ENCODE data around the gene EMC7. TPM values are rescaled to one million over a fixed set of nuclear protein-coding genes. Genes with fewer than 3 reads are reported as not detected.

The EMC7 gene
- total and polyA plus RNA-seq, 2 donors (not counting 1 experiment from before 2014, with no cell fraction given) = 18.4 to 29.9 TPM

DNA sequence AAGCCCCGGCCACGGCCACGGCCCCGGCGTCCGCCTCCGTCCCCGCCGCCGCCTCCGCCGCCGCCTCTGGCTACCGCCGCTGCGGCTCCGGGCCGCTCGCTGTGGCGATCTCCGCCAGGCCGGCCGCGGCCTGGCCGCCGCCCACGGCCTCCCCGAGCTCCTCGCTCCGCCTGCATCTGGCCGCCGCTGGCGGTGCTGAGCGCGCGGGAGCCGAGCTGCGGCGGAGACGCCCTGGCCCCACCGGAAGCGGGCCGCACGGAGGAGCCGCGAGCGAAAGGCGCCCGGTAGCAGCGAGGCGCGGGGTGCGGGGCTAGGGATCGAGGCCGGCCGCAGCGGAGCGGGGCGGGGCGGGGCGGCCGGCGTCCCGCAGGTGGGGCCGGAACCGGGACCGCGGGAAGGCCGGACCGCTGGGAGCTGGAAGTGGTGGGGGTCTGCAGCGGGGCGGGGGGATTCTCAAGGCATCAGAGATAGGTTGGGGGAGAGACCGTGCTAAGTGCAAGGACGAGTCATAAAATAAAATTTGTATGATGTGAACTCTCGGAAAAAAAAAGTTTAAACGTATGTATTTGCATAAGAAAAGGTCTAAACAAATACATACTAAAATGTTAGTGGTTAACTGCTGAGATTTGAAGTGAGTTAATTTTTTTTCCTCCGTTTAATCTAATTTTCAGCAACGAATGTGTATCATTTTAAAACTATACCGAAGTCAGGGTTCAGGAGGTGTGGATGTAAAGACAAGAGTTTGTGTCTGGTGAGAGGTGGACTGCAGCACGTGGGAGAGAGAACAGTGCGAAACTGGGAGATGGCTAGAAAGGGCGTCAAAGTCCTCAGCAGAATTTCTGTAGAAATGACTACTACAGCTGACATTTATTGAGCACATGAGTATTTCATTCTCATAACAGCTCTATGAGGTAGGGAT is 62.5 kb downstream of the EMC7 start, which contains the start of gene AVEN:
AVEN (minus strand) TSS at position 334 of the 919 bp plus-strand sequence; CDS start at position 176, 158 bp downstream.
- peak; percentile 50 for DNase-seq
- H3K4me2 ChIP-seq (replicated peaks; ENCODE audit: low read depth, low read length, poor library complexity, severe bottlenecking) = peak within 1 kb of the TSS; percentile 89
- TF ChIP-seq EZH2 (IDR thresholded peaks at IDR 0.05; ENCODE audit: borderline replicate concordance, insufficient read depth, low read depth, low read length, poor library complexity, severe bottlenecking) = no peak
- TF ChIP-seq, protein P1, sequence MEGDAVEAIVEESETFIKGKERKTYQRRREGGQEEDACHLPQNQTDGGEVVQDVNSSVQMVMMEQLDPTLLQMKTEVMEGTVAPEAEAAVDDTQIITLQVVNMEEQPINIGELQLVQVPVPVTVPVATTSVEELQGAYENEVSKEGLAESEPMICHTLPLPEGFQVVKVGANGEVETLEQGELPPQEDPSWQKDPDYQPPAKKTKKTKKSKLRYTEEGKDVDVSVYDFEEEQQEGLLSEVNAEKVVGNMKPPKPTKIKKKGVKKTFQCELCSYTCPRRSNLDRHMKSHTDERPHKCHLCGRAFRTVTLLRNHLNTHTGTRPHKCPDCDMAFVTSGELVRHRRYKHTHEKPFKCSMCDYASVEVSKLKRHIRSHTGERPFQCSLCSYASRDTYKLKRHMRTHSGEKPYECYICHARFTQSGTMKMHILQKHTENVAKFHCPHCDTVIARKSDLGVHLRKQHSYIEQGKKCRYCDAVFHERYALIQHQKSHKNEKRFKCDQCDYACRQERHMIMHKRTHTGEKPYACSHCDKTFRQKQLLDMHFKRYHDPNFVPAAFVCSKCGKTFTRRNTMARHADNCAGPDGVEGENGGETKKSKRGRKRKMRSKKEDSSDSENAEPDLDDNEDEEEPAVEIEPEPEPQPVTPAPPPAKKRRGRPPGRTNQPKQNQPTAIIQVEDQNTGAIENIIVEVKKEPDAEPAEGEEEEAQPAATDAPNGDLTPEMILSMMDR (IDR thresholded peaks at IDR 0.05) = no peak
- peaks cover 14 to 15% of the 10 kb centered on the region in 2 donors for H3K4me1 ChIP-seq (ENCODE audit: control insufficient read depth in 2 of 2, insufficient read depth in 2 of 2, low read length in 2 of 2)
- Mint-ChIP-seq H3K4me3 (peak within 1 kb of the TSS; percentile 97), H3K27me3 (no peaks in the 10 kb centered on the region), H3K9me3 (ENCODE audit: insufficient read depth) (no peaks in the 10 kb centered on the region), H3K4me1 (peaks cover 18% of the 10 kb centered on the region), H3K27ac (peak within 1 kb of the TSS; percentile 96)
- peak within 1 kb of the TSS; percentile 63 to 98 (median 66) for H3K4me3 ChIP-seq (ENCODE audit: control extremely low read depth in 1 of 5, extremely low read depth in 1 of 5, insufficient read depth in 1 of 5, low read depth in 2 of 5, low read length in 4 of 5)
- intact Hi-C loops (cut with micrococcal nuclease) = loop anchor here (1.0 to 5.0 kb wide), 7 partner anchors 23 to 949 kb away; partner anchors contain the start of genes GOLGA8B, KATNBL1, LPCAT4 and PGBD4
- CTCF ChIA-PET = interaction anchor here (1.3 kb wide), 1 partner anchor 22 kb away, joined by 7 read pairs; no protein-coding TSS in a partner anchor
- no peaks in the 10 kb centered on the region for H3K36me3 ChIP-seq (replicated peaks in 1 of 2; ENCODE audit: control extremely low read depth in 1 of 2, control insufficient read depth in 1 of 2, extremely low read depth in 1 of 2, insufficient read depth in 2 of 2, low read length in 1 of 2)
- no peaks in the 10 kb centered on the region for H3K27me3 ChIP-seq (replicated peaks in 1 of 4; ENCODE audit: control extremely low read depth in 1 of 4, control insufficient read depth in 3 of 4, insufficient read depth in 4 of 4, low read length in 3 of 4)
- ATAC-seq (ENCODE audit: low read depth) = peak; percentile 63
- under 1% methylated on average over 70 of the region's 82 CpGs for WGBS (ENCODE audit: insufficient coverage)
- H3K9me3 ChIP-seq (ENCODE audit: control extremely low read depth in 1 of 3, control insufficient read depth in 2 of 3, insufficient read depth in 1 of 3, low read length in 2 of 3) = no peaks in the 10 kb centered on the region
- no peaks in the 10 kb centered on the region for H4K20me1 ChIP-seq (ENCODE audit: control insufficient read depth, insufficient read depth, low read length, poor library complexity, severe bottlenecking)
- peak within 1 kb of the TSS; percentile 49 to 78 for H3K27ac ChIP-seq (ENCODE audit: low read length in 2 of 2)
- POLR2A ChIA-PET = interaction anchor here (0.5 to 1.7 kb wide), 3 partner anchors 53 to 931 kb away, joined by 3 to 4 read pairs (median 3); partner anchors contain the start of genes AQR, EMC7 and PGBD4
- peaks cover 10% of the 10 kb centered on the region for H3K79me2 ChIP-seq (ENCODE audit: control insufficient read depth, insufficient read depth, low read length)
- peak within 1 kb of the TSS; percentile 90 for H2AFZ ChIP-seq (ENCODE audit: insufficient read depth, low read depth, low read length, poor library complexity, severe bottlenecking)
- H3K9ac ChIP-seq (ENCODE audit: low read length) = peak within 1 kb of the TSS; percentile 92

Data from B cell (primary cell).